Activated CD8-positive, alpha-beta memory T cell treated with anti-CD3 and anti-CD28 coated beads for 48 hours (primary cell): ENCODE results near the gene BEND3.
"Not testable (repeated sequence)": the region's sequence is repeated elsewhere in the genome, so short reads cannot be mapped to it uniquely, and the experiment has no call there.

Source experiments
- DNase-seq, 3 experiments: peaks; one replicate each; pipeline ENCODE4 v3.0.0-alpha.2; 2020; ENCODE audit warnings: low read depth in 2 of 3, low spot score in 2 of 3

Gene BEND3

DNA sequence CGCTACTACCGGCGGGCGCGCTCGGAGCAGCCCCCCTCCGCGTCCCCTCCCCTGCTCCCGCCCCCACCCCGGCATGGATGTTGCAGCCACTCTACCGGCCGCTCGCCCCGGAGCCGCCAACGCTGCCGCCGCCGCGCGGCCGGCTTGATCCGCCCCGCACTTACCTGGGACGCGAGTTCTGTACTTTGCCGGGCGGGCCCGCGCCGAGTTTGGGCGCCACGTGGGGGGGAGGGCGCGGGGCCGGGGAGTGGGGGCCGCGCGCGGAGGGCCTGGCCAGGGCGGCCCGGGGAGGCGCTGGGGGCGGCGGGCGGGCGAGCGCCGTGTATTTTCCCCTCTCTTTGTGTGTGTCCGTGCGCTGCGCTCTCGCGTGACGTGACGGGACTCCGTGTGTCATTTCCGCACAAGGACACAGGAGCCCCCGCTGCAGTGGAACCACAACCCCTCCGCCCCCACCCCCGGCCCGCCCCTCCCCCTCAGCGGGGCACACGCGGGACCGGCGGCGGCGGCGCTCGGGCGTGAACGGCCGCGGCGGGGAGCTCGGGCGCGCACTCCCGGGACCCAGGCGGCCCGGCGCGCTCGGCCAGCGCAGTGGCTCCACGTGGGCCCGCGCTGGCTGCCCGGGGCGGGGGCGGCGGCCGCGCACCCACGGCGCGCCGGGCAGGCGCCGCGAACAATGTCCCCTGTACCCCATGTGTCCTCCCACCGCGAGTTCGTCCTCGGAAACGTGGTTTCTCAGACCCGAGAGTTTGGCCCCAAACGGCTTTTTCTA lies at the start of gene BEND3:
TSS of gene BEND3 (minus strand) at position 590 of the 769 bp plus-strand sequence. CDS start 16,230 bp downstream, outside the sequence.
- peak in 2 of 3 experiments; percentile 18 for DNase-seq

DNA sequence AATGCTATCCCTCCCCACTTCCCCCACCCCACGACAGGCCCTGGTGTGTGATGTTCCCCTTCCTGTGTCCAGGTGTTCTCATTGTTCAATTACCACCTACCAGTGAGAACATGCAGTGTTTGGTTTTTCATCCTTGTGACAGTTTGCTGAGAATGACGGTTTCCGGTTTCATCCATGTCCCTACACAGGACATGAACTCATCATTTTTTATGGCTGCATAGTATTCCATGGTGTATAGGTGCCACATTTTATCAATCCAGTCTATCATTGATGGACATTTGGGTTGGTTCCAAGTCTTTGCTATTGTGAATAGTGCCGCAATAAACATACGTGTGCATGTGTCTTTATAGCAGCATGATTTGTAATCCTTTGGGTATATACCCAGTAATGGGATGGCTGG lies 49.0 kb upstream of the BEND3 start:
- not testable (repeated sequence) for DNase-seq

DNA sequence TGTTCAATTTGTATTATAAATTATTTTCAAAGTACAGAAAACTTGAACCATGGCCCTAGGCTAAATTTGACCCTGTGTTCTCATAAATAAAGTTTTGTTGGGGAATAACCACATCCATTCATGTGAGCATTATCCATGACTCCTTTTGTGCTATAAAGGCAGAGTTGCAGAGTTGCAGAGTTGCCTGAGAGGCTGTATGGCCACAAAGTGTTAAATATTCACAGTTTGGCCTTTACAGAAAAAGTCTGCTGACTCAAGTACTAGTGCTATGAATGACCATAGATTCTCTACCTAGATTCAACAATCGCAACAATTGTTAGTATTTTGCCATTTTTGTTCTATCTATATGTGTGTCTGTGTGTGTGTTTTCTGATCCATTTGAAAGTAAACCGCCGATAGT lies 46.2 kb upstream of the BEND3 start:
- DNase-seq: no peak

GRCh38 chr6:107156617-107157016 lies 41.3 kb upstream of the BEND3 start:
- no peak for DNase-seq

- no peak for DNase-seq
These were observed 39.5 kb upstream of the BEND3 start for GRCh38 chr6:107154801-107155160.

GRCh38 chr6:107154131-107154800 lies 39.0 kb upstream of the BEND3 start:
- DNase-seq: no peak

- no peak for DNase-seq
These were observed 37.5 kb upstream of the BEND3 start for GRCh38 chr6:107152638-107153430.

GRCh38 chr6:107144666-107145065 lies 29.4 kb upstream of the BEND3 start:
- DNase-seq: no peak

GRCh38 chr6:107144014-107144413 lies 28.7 kb upstream of the BEND3 start:
- DNase-seq: no peak

- no peak for DNase-seq
These were observed 25.3 kb upstream of the BEND3 start for GRCh38 chr6:107140581-107140980.

GRCh38 chr6:107136324-107136723 lies 21.0 kb upstream of the BEND3 start:
- DNase-seq: not testable (repeated sequence)

DNA sequence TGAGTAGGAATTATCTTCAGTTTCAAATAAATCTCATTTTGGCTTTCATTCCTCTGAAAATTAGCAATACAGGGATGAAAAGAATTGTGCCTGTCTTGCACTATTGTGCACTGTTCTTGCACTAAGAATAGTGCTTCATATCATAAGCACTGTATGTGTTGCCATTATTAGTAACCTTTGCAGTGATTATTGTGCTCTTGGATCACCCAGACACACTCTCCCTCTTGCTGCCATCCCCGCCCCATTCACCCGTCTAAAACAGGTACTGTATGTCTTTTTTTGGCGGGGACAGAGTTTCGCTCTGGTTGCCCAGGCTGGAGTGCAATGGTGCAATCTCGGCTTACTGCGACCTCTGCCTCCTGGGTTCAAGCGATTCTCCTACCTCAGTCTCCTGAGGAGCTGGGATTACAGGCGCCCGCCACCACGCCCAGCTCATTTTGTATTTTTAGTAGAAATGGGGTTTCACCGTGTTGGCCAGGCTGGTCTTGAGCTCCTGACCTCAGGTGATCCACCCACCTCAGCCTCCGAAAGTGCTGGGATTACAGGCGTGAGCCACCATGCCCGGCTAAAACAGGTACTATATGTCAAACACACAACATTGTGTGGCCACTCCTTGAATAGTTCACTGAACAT lies 19.8 kb upstream of the BEND3 start:
- DNase-seq: not testable (repeated sequence)

GRCh38 chr6:107132330-107132954 lies 17.1 kb upstream of the BEND3 start:
- DNase-seq: no peak

- no peak for DNase-seq
These were observed 14.1 kb upstream of the BEND3 start for GRCh38 chr6:107129370-107129925.

DNA sequence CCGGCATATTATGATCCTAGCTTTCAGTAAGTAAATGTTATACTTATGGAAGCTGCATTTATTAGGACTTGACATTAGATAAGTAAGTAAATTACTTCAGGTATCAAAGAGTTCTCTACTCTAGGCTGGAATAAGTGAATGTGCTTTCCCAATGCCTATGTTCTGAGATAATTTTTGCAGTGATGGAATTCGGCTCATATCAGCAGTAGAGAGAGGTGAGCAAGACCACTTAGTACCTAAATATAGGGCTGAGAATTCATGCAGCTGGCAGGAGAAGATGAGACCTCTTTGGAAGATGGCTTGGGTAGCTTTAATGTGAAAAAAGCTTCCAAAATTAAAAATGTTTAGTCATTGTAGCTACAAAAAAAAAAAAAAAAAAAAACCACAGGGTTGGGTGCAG lies 13.3 kb upstream of the BEND3 start:
- DNase-seq: no peak

GRCh38 chr6:107128175-107128574 lies 12.9 kb upstream of the BEND3 start:
- no peak for DNase-seq

DNA sequence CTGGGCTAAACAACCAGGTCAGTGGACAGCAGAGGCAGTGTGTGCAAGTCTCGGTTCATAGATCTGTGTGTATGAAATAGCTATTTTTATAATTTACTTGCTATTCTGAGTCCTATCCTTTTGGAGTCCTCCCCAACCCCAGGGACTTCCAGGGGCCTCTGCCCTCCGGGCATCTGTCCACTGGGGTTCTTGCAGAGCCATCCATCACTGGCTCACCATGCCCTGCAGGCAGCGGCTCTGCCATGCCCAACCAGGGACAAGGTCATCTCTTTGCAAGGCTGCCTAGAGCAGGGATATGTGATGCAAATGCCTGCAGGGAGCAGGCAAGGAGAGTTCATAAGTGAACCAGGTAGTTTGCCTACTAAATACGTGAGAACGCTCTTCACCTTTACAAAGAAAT lies 10.5 kb upstream of the BEND3 start:
- no peak for DNase-seq

- no peak for DNase-seq
These were observed 9.6 kb upstream of the BEND3 start for GRCh38 chr6:107124934-107125348.

GRCh38 chr6:107123501-107123900 lies 8.2 kb upstream of the BEND3 start:
- DNase-seq: no peak

GRCh38 chr6:107122748-107123147 lies 7.4 kb upstream of the BEND3 start:
- no peak for DNase-seq
